GM18511 (cell line): ENCODE measurements around the gene HCFC1R1.
"Not testable (repeated sequence)": the region's sequence is repeated elsewhere in the genome, so short reads cannot be mapped to it uniquely, and the experiment has no call there.

ENCODE experiments used
- ATAC-seq: cut with Tn5 transposase; IDR thresholded peaks from one replicate; pipeline ENCODE4 v1.9.1; 2021; ENCODE audit warnings: mild to moderate bottlenecking, moderate library complexity; ENCODE audit not compliant: unreplicated experiment

Gene HCFC1R1

GRCh38 chr16:3023669-3024478, at the start of gene HCFC1R1, which contains the start of gene THOC6:
TSS of gene HCFC1R1 (minus strand) at chr16:3023942. CDS start at chr16:3023941, 1 bp downstream.
TSS of gene THOC6 (plus strand) at chr16:3024035. CDS start at chr16:3024327, 292 bp downstream.
- ATAC-seq: peak; percentile 80

- ATAC-seq: no peak
Observed at GRCh38 chr16:3073448-3073847, 49.7 kb upstream of the HCFC1R1 start.

- not testable (repeated sequence) for ATAC-seq
Observed at GRCh38 chr16:3072576-3073263, 49.0 kb upstream of the HCFC1R1 start.

- not testable (repeated sequence) for ATAC-seq
Observed at GRCh38 chr16:3072148-3072547, 48.4 kb upstream of the HCFC1R1 start.

GRCh38 chr16:3071655-3072054, 47.9 kb upstream of the HCFC1R1 start:
- no peak for ATAC-seq

- ATAC-seq: no peak
Observed at GRCh38 chr16:3070608-3071111, 46.9 kb upstream of the HCFC1R1 start.

GRCh38 chr16:3069146-3069545, 45.4 kb upstream of the HCFC1R1 start:
- ATAC-seq: not testable (repeated sequence)

GRCh38 chr16:3068487-3068886, 44.7 kb upstream of the HCFC1R1 start:
- no peak for ATAC-seq

GRCh38 chr16:3066440-3066748, 42.7 kb upstream of the HCFC1R1 start:
- ATAC-seq: no peak

GRCh38 chr16:3065742-3066439, 42.1 kb upstream of the HCFC1R1 start:
- no peak for ATAC-seq

- ATAC-seq: no peak
Observed at GRCh38 chr16:3065069-3065741, 41.5 kb upstream of the HCFC1R1 start, which contains the start of gene IL32. TSS of gene IL32 (plus strand) at chr16:3065640. CDS start at chr16:3065812, 172 bp downstream.

GRCh38 chr16:3063625-3064386, 40.1 kb upstream of the HCFC1R1 start:
- ATAC-seq: no peak

GRCh38 chr16:3062553-3062952, 38.8 kb upstream of the HCFC1R1 start:
- ATAC-seq: no peak

GRCh38 chr16:3060339-3061127, 36.8 kb upstream of the HCFC1R1 start:
- no peak for ATAC-seq

- ATAC-seq: no peak
Observed at GRCh38 chr16:3059723-3060242, 36.0 kb upstream of the HCFC1R1 start.

- peak; percentile 85 for ATAC-seq
Observed at GRCh38 chr16:3059041-3059722, 35.4 kb upstream of the HCFC1R1 start.

GRCh38 chr16:3058139-3059030, 34.6 kb upstream of the HCFC1R1 start:
- ATAC-seq: peak; percentile 57
